Tibial nerve (tissue), 4 donors: ENCODE measurements around the gene ANKRD39. TPM values are rescaled to one million over a fixed set of nuclear protein-coding genes. Genes with fewer than 3 reads are reported as not detected.
A peak's percentile ranks its signal among the peaks of the same experiment; 100 is the strongest.

Experiments used
- DNase-seq, 2 donors: peaks; one replicate each; pipeline ENCODE4 v3.0.0-alpha.2; 2019; ENCODE audit warnings: low spot score in 2 of 2
- H3K27ac ChIP-seq, 4 donors: fragments of 200-600 bp; sonication (generic) in 3 of 4; one replicate each; pipeline ENCODE4 v1.5.1; 2017 to 2019; ENCODE audit warnings: mild to moderate bottlenecking in 1 of 4
- H3K27me3 ChIP-seq, 2 donors: fragments of 200-600 bp; sonication (generic) in 1 of 2; one replicate each; pipeline versions ENCODE4 v1.5.1 to v1.6.0; 2017 to 2019
- H3K36me3 ChIP-seq, 3 donors: fragments of 200-600 bp; sonication (generic); one replicate each; pipeline ENCODE4 v1.5.1; 2018 to 2019
- H3K4me1 ChIP-seq, 4 donors: fragments of 200-600 bp; sonication (generic) in 3 of 4; one replicate each; pipeline ENCODE4 v1.5.1; 2017 to 2019
- H3K4me3 ChIP-seq, 4 donors: fragments of 200-600 bp; sonication (generic) in 3 of 4; one replicate each; pipeline ENCODE4 v1.5.1; 2017 to 2019; ENCODE audit warnings: mild to moderate bottlenecking in 1 of 4, moderate library complexity in 1 of 4
- H3K9me3 ChIP-seq, 4 donors: fragments of 200-600 bp; sonication (generic) in 3 of 4; one replicate each; pipeline ENCODE4 v1.5.1; 2017 to 2019
- EP300 ChIP-seq, 2 donors: sonication (generic); formaldehyde crosslinking; IDR thresholded peaks; one replicate each; pipeline ENCODE4 v1.6.1; 2017; ENCODE audit warnings: antibody characterized with exemption in 2 of 2, mild to moderate bottlenecking in 1 of 2
- POLR2A ChIP-seq, 2 donors: fragments of 450-650 bp; IDR thresholded peaks; one replicate each; pipeline ENCODE4 v1.6.1; 2017; ENCODE audit warnings: antibody characterized with exemption in 2 of 2, mild to moderate bottlenecking in 2 of 2, moderate library complexity in 2 of 2
- WGBS, 2 donors: methylation state at CpG; one replicate each; pipeline ENCODE4 v1.1.5; 2018; 5-methylcytosine and 5-hydroxymethylcytosine counted together
- total RNA-seq, 4 donors: library from RNA; depleted of rRNA; stranded (reverse); fragments of >200 nt; gene quantifications; one replicate each; pipeline ENCODE4 v1.1.0, GENCODE V29; 2016
- TF ChIP-seq, protein P1 (sequence below), 5 experiments: fragments of 200-600 bp in 3 of 5; fragments of 450-650 bp in 2 of 5; sonication (generic) in 3 of 5; IDR thresholded peaks; one replicate each; pipeline ENCODE4 v1.5.1; 2016 to 2019; ENCODE audit warnings: antibody characterized with exemption in 5 of 5, mild to moderate bottlenecking in 3 of 5, moderate library complexity in 2 of 5

ANKRD39 gene
- total RNA-seq, 4 donors from 2014 or later: 13.8 to 23.7 (median 19.5) TPM

DNA sequence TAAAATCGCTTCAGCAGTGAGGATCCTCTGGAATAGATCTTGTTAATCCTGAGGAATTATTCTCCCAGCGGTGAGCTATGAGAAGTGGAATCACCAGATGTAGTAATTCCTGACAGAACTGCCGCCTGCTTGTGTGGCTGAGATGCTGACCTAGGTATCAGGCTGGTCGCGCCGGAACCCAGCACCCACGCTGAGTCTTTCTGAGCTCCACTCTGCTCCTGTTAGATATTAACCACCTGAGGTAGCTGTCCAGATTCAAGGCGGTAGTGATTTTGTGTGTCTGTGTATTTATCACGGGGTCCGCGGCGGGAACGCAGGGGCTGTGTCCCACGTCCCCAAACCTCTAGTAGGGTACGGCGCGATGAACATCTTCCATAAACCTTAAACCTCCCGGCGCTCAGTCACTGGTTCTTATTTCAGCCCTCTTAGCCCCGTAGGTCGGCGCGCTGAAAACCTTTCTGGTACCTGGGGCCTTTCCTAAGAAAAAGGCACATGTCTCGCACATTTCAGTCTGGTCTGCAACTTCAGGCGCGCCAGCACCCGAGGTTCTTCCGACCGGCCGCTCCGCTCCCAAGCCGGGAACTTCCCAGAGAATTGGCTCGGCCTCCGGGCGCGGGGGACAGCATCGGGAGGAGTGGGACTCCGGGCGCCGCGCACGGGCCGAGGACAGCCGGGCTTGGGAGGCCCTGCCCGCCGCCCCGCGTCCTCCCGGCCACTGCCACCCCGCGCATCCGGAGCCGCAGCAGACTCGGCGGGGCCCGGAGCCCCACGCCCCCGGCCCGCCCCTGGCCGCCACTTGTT is 42.3 kb downstream of the ANKRD39 start:
- 2% methylated on average over 37 to 42 of the region's 60 CpGs for WGBS, 2 donors
- Histone ChIP-seq H3K36me3 (peaks cover 0 to 14% (median 0%) of the 10 kb centered on the region in 3 donors), H3K9me3 (no peaks in the 10 kb centered on the region), H3K4me1 (peaks cover 0 to 49% (median 38%) of the 10 kb centered on the region in 4 donors), H3K27me3 (no peaks in the 10 kb centered on the region), H3K27ac (peak overlapping the region; percentile 88 to 96 (median 94)), H3K4me3 (peak overlapping the region; percentile 57 to 89 (median 70))
- DNase-seq: peak in 1 of 2 donors; percentile 27
- TF ChIP-seq, protein P1, sequence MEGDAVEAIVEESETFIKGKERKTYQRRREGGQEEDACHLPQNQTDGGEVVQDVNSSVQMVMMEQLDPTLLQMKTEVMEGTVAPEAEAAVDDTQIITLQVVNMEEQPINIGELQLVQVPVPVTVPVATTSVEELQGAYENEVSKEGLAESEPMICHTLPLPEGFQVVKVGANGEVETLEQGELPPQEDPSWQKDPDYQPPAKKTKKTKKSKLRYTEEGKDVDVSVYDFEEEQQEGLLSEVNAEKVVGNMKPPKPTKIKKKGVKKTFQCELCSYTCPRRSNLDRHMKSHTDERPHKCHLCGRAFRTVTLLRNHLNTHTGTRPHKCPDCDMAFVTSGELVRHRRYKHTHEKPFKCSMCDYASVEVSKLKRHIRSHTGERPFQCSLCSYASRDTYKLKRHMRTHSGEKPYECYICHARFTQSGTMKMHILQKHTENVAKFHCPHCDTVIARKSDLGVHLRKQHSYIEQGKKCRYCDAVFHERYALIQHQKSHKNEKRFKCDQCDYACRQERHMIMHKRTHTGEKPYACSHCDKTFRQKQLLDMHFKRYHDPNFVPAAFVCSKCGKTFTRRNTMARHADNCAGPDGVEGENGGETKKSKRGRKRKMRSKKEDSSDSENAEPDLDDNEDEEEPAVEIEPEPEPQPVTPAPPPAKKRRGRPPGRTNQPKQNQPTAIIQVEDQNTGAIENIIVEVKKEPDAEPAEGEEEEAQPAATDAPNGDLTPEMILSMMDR (IDR thresholded peaks at IDR 0.05): peak in 1 of 5 experiments; percentile 8
- TF ChIP-seq EP300 (IDR thresholded peaks at IDR 0.05): no peak

DNA sequence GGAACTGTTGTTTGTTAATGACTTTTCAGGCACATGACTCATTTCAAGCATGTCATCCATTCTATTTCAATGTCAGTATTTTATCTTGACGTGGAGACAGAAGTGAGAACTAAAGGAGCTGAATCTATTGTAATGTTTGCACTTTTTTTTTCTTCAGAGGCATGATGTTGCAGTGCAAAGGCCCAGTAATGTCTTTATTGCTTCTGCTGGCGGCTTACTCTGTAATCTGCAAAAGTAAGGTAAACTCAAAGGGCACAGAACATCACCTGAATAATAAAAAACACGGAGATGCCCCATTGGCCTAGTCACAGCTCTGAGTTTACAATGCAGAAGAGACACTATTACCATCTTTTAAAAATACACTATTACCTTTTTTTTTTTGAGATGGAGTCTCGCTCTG is 44.2 kb downstream of the ANKRD39 start:
- TF ChIP-seq, protein P1 (IDR thresholded peaks at IDR 0.05): no peak
- TF ChIP-seq POLR2A (IDR thresholded peaks at IDR 0.05) (no peak), EP300 (IDR thresholded peaks at IDR 0.05) (no peak)
- H3K36me3 ChIP-seq: peaks cover 0 to 23% (median 0%) of the 10 kb centered on the region in 3 donors
- no peak overlapping the region for H3K27ac ChIP-seq
- H3K4me1 ChIP-seq: peaks cover 0 to 36% (median 22%) of the 10 kb centered on the region in 4 donors
- no peaks in the 10 kb centered on the region for H3K27me3 ChIP-seq
- no peak for DNase-seq
- H3K4me3 ChIP-seq: no peak overlapping the region
- 91 to 92% methylated on average over 4 of the region's 4 CpGs for WGBS, 2 donors
- no peaks in the 10 kb centered on the region for H3K9me3 ChIP-seq

DNA sequence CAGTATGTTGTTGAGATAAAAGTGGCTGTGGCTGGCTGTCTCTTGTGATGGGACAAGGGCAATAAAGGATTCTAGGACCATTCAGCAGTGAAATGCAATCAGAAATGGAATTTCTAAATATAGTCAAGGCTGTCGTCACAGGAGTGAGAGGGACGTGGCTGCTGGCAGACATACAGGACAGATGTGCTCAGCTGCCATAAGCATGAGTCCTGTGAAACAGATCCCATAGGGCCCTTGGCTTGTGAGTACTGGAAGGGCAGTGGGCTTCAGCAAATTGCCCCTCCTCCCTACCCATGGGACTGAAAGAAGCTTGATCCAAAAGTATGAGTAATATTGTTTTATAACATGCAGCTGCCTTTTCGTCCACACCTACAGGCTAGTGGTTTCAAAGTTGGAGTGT is 45.9 kb downstream of the ANKRD39 start:
- Histone ChIP-seq H3K27ac (no peak overlapping the region), H3K27me3 (no peaks in the 10 kb centered on the region), H3K9me3 (no peaks in the 10 kb centered on the region), H3K36me3 (peaks cover 0 to 27% (median 0%) of the 10 kb centered on the region in 3 donors), H3K4me3 (no peak overlapping the region), H3K4me1 (peaks cover 0 to 19% (median 5%) of the 10 kb centered on the region in 4 donors)
- TF ChIP-seq EP300 (IDR thresholded peaks at IDR 0.05) (no peak), POLR2A (IDR thresholded peaks at IDR 0.05) (no peak)
- TF ChIP-seq, protein P1 (IDR thresholded peaks at IDR 0.05): no peak
- WGBS, 2 donors: 24 to 32% methylated on average over 3 of the region's 3 CpGs
- peak in 1 of 2 donors; percentile 29 for DNase-seq

DNA sequence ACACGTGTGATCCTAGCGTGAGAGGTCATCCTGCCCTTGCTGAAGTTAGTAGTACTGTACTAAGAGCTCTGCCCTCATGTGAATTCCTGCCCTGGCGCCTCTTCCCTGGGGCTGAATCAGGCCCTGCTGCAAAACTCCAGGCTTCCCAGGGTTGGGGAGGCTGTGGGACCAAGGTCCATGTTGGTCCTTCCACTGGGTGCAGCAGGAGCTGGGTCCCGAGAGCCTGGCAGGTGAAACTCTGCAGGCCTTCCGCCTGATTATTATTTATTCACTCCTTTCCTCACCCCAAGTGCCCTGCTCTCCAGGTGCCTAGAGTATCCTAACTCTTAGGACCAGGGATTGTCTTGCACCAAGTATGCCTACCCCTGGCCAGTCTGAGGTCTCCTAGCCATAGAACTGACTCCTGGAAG is 47.0 kb downstream of the ANKRD39 start:
- peak overlapping the region in 1 of 4 donors; percentile 4 for H3K27ac ChIP-seq
- 89 to 91% methylated on average over 5 of the region's 5 CpGs for WGBS, 2 donors
- peaks cover 0 to 27% (median 0%) of the 10 kb centered on the region in 3 donors for H3K36me3 ChIP-seq

More for the DNA sequence above, 47.0 kb downstream of the ANKRD39 start:
- Histone ChIP-seq H3K4me1 (peaks cover 0 to 26% (median 8%) of the 10 kb centered on the region in 4 donors), H3K9me3 (no peaks in the 10 kb centered on the region), H3K4me3 (no peak overlapping the region), H3K27me3 (no peaks in the 10 kb centered on the region)
- TF ChIP-seq, protein P1 (IDR thresholded peaks at IDR 0.05): no peak
- TF ChIP-seq POLR2A (IDR thresholded peaks at IDR 0.05) (no peak), EP300 (IDR thresholded peaks at IDR 0.05) (no peak)
- no peak for DNase-seq
